OCI-LY3 (cell line): ENCODE measurements around the gene IGSF22.

Source experiments
- CTCF ChIP-seq: fragments of 200-600, 300-600 bp; sonication (generic); IDR thresholded peaks from 2 replicates; pipeline ENCODE4 v1.5.1; 2014; ENCODE audit warnings: antibody characterized with exemption, low read length, low read depth
- EZH2phosphoT487 ChIP-seq: fragments of 200-600 bp; shearing (Covaris generic); IDR thresholded peaks from 2 replicates; pipeline ENCODE4 v1.6.1; 2018; ENCODE audit warnings: antibody characterized with exemption, mixed run types, low read depth

- TF ChIP-seq CTCF, result no peak
- TF ChIP-seq EZH2phosphoT487, result no peak
These were observed 41.7 kb downstream of the IGSF22 start for GRCh38 chr11:18684267-18684666.
